ENCODE data around the gene CLCN7. TPM values are rescaled to one million over a fixed set of nuclear protein-coding genes. Genes with fewer than 3 reads are reported as not detected.

The CLCN7 gene
- total and polyA plus RNA-seq, 2 of the 13 experiments (the other 11 are each of a cell fraction or from before 2014, with no cell fraction given) = 24.6 to 25.1 TPM

- ATAC-seq (no peak), DNase-seq (ENCODE audit: low spot score) (no peak), FAIRE-seq (no peak)
- Histone ChIP-seq H2AFZ (ENCODE audit: low read length) (no peak overlapping the region), H3K79me2 (ENCODE audit: insufficient read depth, low read length) (peaks cover 3% of the 10 kb centered on the region), H3K36me3 (replicated peaks in 1 of 2; ENCODE audit: control insufficient read depth in 1 of 2, insufficient read depth in 2 of 2, low read length in 2 of 2) (no peaks in the 10 kb centered on the region), H3K9ac (ENCODE audit: insufficient read depth, low read depth, low read length) (no peak overlapping the region), H3K4me3 (replicated peaks in 1 of 3; ENCODE audit: insufficient read depth in 1 of 3, low read depth in 2 of 3, low read length in 3 of 3) (no peak overlapping the region), H4K20me1 (ENCODE audit: insufficient read depth, low read length) (no peaks in the 10 kb centered on the region), H3K27ac (ENCODE audit: extremely low read length, insufficient read depth, low read length) (no peak overlapping the region), H3K27me3 (ENCODE audit: control insufficient read depth in 1 of 2, insufficient read depth in 2 of 2, low read length in 2 of 2) (peaks cover 3 to 38% of the 10 kb centered on the region in 2 experiments; a peak in 4 of 5 replicates), H3K9me3 (ENCODE audit: low read length) (no peaks in the 10 kb centered on the region), H3K4me1 (ENCODE audit: insufficient read depth, low read length) (peaks cover 29% of the 10 kb centered on the region), H3K4me2 (ENCODE audit: low read depth, low read length) (no peak overlapping the region)
- POLR2A ChIA-PET = no interaction called here
- intact Hi-C loops (cut with micrococcal nuclease; ENCODE audit: unreplicated experiment) = no loop called here
- in situ Hi-C loops (cut with HindIII; ENCODE audit: extremely low pct_ligation_motif_present, low pct_unique_long_range_greater_than_20kb) = no loop called here
- CTCF ChIA-PET (ENCODE audit: low intra/inter-chr PET ratio, low total read pairs) = no interaction called here
- 60% methylated on average over 7 of the region's 12 CpGs for WGBS (ENCODE audit: low lambda C conversion rate)
- no TSS peak for BruUV-seq (replicated peaks)
- no peak for TF ChIP-seq PPARG (CRISPR knock-in tag; conservative IDR thresholded peaks at IDR 0.05)
- no peak for TF ChIP-seq ZNF83 (CRISPR knock-in tag; IDR thresholded peaks at IDR 0.05; ENCODE audit: borderline replicate concordance)
- no peak for TF ChIP-seq ZBTB4 (CRISPR knock-in tag; IDR thresholded peaks at IDR 0.05; ENCODE audit: borderline replicate concordance)
- TF ChIP-seq CHCHD3 (CRISPR knock-in tag; IDR thresholded peaks at IDR 0.05) = no peak
- TF ChIP-seq ZZZ3 (CRISPR knock-in tag; IDR thresholded peaks at IDR 0.05; ENCODE audit: borderline replicate concordance) = no peak
- no peak for TF ChIP-seq ZNF552 (CRISPR knock-in tag; IDR thresholded peaks at IDR 0.05; ENCODE audit: borderline replicate concordance)
- no peak for TF ChIP-seq GLMP (CRISPR knock-in tag; IDR thresholded peaks at IDR 0.05; ENCODE audit: borderline replicate concordance)
- TF ChIP-seq TGIF2 (CRISPR knock-in tag; IDR thresholded peaks at IDR 0.05) = no peak
- no peak for TF ChIP-seq ZNF343 (CRISPR knock-in tag; IDR thresholded peaks at IDR 0.05)
- TF ChIP-seq, protein P1, sequence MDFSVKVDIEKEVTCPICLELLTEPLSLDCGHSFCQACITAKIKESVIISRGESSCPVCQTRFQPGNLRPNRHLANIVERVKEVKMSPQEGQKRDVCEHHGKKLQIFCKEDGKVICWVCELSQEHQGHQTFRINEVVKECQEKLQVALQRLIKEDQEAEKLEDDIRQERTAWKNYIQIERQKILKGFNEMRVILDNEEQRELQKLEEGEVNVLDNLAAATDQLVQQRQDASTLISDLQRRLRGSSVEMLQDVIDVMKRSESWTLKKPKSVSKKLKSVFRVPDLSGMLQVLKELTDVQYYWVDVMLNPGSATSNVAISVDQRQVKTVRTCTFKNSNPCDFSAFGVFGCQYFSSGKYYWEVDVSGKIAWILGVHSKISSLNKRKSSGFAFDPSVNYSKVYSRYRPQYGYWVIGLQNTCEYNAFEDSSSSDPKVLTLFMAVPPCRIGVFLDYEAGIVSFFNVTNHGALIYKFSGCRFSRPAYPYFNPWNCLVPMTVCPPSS (IDR thresholded peaks at IDR 0.05) = no peak
- TF ChIP-seq ATF6 (CRISPR knock-in tag; conservative IDR thresholded peaks at IDR 0.05) = no peak
- no peak for TF ChIP-seq CENPX (CRISPR knock-in tag; IDR thresholded peaks at IDR 0.05)
Measured at GRCh38 chr16:1489077-1489476, 14.2 kb upstream of the CLCN7 start.
